HepG2 (cell line): ENCODE measurements around the gene PNN. TPM values are rescaled to one million over a fixed set of nuclear protein-coding genes. Genes with fewer than 3 reads are reported as not detected.

Experiments
- ATAC-seq: fragments of 200-7000 bp; cut with Tn5 transposase; 3 replicates; pipeline ENCODE4 v1.9.1; 2020; ENCODE audit warnings: mild to moderate bottlenecking, moderate library complexity
- BruUV-seq: library from RNA; stranded (reverse); fragments of 400-500 nt; replicated peaks from 2 replicates; lab custom pipeline; 2021; lab: Mats Ljungman, UMichigan
- CTCF ChIA-PET: fragments of 300-600 bp; formaldehyde crosslinking; extraction: SDS; loops from one replicate; lab custom pipeline; 2021; ENCODE audit warnings: low total read pairs, inconsistent platforms, low intra/inter-chr PET ratio; lab: Yijun Ruan, JAX
- POLR2A ChIA-PET: fragments of 350-600 bp; sonication (Branson Sonifier 250); formaldehyde crosslinking; loops from one replicate; lab custom pipeline; 2020; ENCODE audit warnings: antibody characterized with exemption, inconsistent platforms; lab: Yijun Ruan, JAX
- DNase-seq: peaks from one replicate; pipeline ENCODE4 v3.0.0-alpha.2; 2015; ENCODE audit warnings: low spot score
- FAIRE-seq: peaks from 3 replicates; lab custom pipeline; 2011; peaks lifted over from hg19 to GRCh38; lab: Jason Lieb, UNC
- H2AFZ ChIP-seq: one replicate; pipeline ENCODE4 v1.6.1; 2011; ENCODE audit warnings: low read length, inconsistent platforms
- H3K27ac ChIP-seq: fragments of 300-600 bp; 3 replicates; pipeline ENCODE4 v1.8.0; 2011; ENCODE audit warnings: mixed run types, mild to moderate bottlenecking, mixed read lengths, low read length, inconsistent platforms; ENCODE audit not compliant: insufficient read depth; ENCODE audit errors: extremely low read length
- H3K27me3 ChIP-seq, 2 experiments: fragments of 200-600 bp in 1 of 2; 2 replicates in 1 of 2; 3 replicates in 1 of 2; pipeline versions ENCODE4 v1.6.0 to v1.8.0; 2011; ENCODE audit warnings: low read length in 2 of 2, mild to moderate bottlenecking in 2 of 2, moderate library complexity in 2 of 2, inconsistent platforms in 1 of 2; ENCODE audit not compliant: insufficient read depth in 2 of 2, control insufficient read depth in 1 of 2
- H3K36me3 ChIP-seq, 2 experiments: fragments of 200-600 bp in 1 of 2; replicated peaks in 1 of 2; 2 replicates in 1 of 2; 3 replicates in 1 of 2; pipeline versions ENCODE4 v1.5.1 to v1.8.0; 2011; ENCODE audit warnings: low read length in 2 of 2, inconsistent platforms in 1 of 2; ENCODE audit not compliant: insufficient read depth in 2 of 2, control insufficient read depth in 1 of 2
- H3K4me1 ChIP-seq: 2 replicates; pipeline ENCODE4 v1.5.1; 2012; ENCODE audit warnings: low read length, inconsistent platforms; ENCODE audit not compliant: insufficient read depth
- H3K4me2 ChIP-seq: 2 replicates; pipeline ENCODE4 v1.6.0; 2011; ENCODE audit warnings: low read depth, low read length, inconsistent platforms
- H3K4me3 ChIP-seq, 3 experiments: fragments of 200-600 bp in 1 of 3; sonication (generic), shearing (Covaris generic) in 1 of 3; replicated peaks in 1 of 3; 2 replicates each; pipeline ENCODE4 v1.5.1; 2011 to 2016; ENCODE audit warnings: low read length in 3 of 3, inconsistent platforms in 2 of 3, low read depth in 2 of 3, mild to moderate bottlenecking in 2 of 3, control low read depth in 1 of 3, mixed read lengths in 1 of 3; ENCODE audit not compliant: insufficient read depth in 1 of 3
- H3K79me2 ChIP-seq: one replicate; pipeline ENCODE4 v1.6.1; 2011; ENCODE audit warnings: low read length, inconsistent platforms; ENCODE audit not compliant: insufficient read depth
- H3K9ac ChIP-seq: 2 replicates; pipeline ENCODE4 v1.6.0; 2011; ENCODE audit warnings: mild to moderate bottlenecking, low read depth, low read length, inconsistent platforms; ENCODE audit not compliant: insufficient read depth
- H3K9me3 ChIP-seq: 2 replicates; pipeline ENCODE4 v1.5.1; 2012; ENCODE audit warnings: mild to moderate bottlenecking, low read length
- H4K20me1 ChIP-seq: 2 replicates; pipeline ENCODE4 v1.6.0; 2011; ENCODE audit warnings: inconsistent platforms, mild to moderate bottlenecking, low read length, moderate library complexity; ENCODE audit not compliant: insufficient read depth
- CSRNP2 ChIP-seq: sonication (generic); formaldehyde crosslinking; conservative IDR thresholded peaks from 2 replicates; pipeline ENCODE4 v1.8.0; 2022; ENCODE audit warnings: low read depth, missing genetic modification reagents
- NFKB2 ChIP-seq: sonication (generic); formaldehyde crosslinking; IDR thresholded peaks from 2 replicates; pipeline ENCODE4 v1.4.0; 2020; ENCODE audit warnings: missing genetic modification reagents, borderline replicate concordance
- NRL ChIP-seq: sonication (generic); formaldehyde crosslinking; IDR thresholded peaks from 2 replicates; pipeline ENCODE4 v1.5.0; 2020; ENCODE audit warnings: missing genetic modification reagents, mild to moderate bottlenecking, moderate library complexity, borderline replicate concordance
- PRDM15 ChIP-seq: sonication (generic); formaldehyde crosslinking; IDR thresholded peaks from 2 replicates; pipeline ENCODE4 v1.4.0; 2020; ENCODE audit warnings: missing genetic modification reagents
- ZNF609 ChIP-seq: sonication (generic); formaldehyde crosslinking; IDR thresholded peaks from 2 replicates; pipeline ENCODE4 v1.4.0; 2020; ENCODE audit warnings: mild to moderate bottlenecking, missing genetic modification reagents, borderline replicate concordance
- ZNF644 ChIP-seq: IDR thresholded peaks from 2 replicates; pipeline ENCODE4 v1.6.1; 2016; ENCODE audit warnings: low read depth
- ZNF841 ChIP-seq: sonication (generic); formaldehyde crosslinking; IDR thresholded peaks from 2 replicates; pipeline ENCODE4 v1.8.1; 2023; ENCODE audit warnings: missing genetic modification reagents, borderline replicate concordance
- WGBS: methylation state at CpG from one replicate; pipeline ENCODE4 v1.1.6; 2017; ENCODE audit warnings: low lambda C conversion rate; 5-methylcytosine and 5-hydroxymethylcytosine counted together
- in situ Hi-C: cut with HindIII; loops from 2 replicates; pipeline ENCODE4 v1.10.0; 2017; ENCODE audit warnings: low pct_unique_long_range_greater_than_20kb; ENCODE audit not compliant: extremely low pct_ligation_motif_present
- intact Hi-C: fragments of 100-400 bp; cut with micrococcal nuclease; formaldehyde crosslinking; loops from one replicate; pipeline ENCODE4 v1.10.0; 2022; ENCODE audit not compliant: unreplicated experiment
- polyA plus RNA-seq, 8 experiments: library from polyadenylated mRNA; depleted of rRNA in 3 of 8; stranded (reverse) in 7 of 8; unstranded in 1 of 8; fragments of >200 nt; fragmentation: Illumina TruSeq in 4 of 8; extraction: Trizol in 4 of 8; gene quantifications; 2 replicates each; pipeline versions ENCODE4 v1.2.1 to v1.2.3, GENCODE V29; 2011 to 2016; ENCODE audit warnings: low read depth in 4 of 8, missing spikeins in 1 of 8, mixed read lengths in 1 of 8; ENCODE audit not compliant: insufficient read depth in 1 of 8
- total RNA-seq, 5 experiments: library from RNA; depleted of rRNA; stranded (reverse); fragments of >200 nt; fragmentation: Illumina TruSeq; extraction: Trizol; gene quantifications; 2 replicates each; pipeline ENCODE4 v1.2.3, GENCODE V29; 2016; ENCODE audit warnings: low read depth in 1 of 5

Gene PNN
- total and polyA plus RNA-seq, 2 of the 13 experiments (the other 11 are each of a cell fraction or from before 2014, with no cell fraction given): 58.0 to 214 TPM

- TF ChIP-seq CSRNP2 (0 out of 2 replicates have a peak, but pooled peaks have one; percentile 8), ZNF609 (CRISPR knock-in tag) (0 out of 2 replicates have a peak, but pooled peaks have one; percentile 27), ZNF644 (0 out of 2 replicates have a peak, but pooled peaks have one; percentile 16), ZNF841 (no peak), PRDM15 (CRISPR knock-in tag) (no peak), NFKB2 (CRISPR knock-in tag) (no peak), NRL (CRISPR knock-in tag) (no peak)
These were observed 53.6 kb downstream of the PNN start for GRCh38 chr14:39228509-39229221.

More at GRCh38 chr14:39228509-39229221, 53.6 kb downstream of the PNN start:
- Histone ChIP-seq H3K27me3 (peaks cover 0 to 2% of the 10 kb centered on the region in 2 experiments; a peak in 1 of 5 replicates), H3K79me2 (no peaks in the 10 kb centered on the region), H3K4me1 (peaks cover 49% of the 10 kb centered on the region), H3K9me3 (no peaks in the 10 kb centered on the region), H2AFZ (peak overlapping the region; percentile 51), H3K27ac (no peak overlapping the region), H3K9ac (no peak overlapping the region), H3K4me2 (peak overlapping the region; percentile 38), H3K4me3 (no peak overlapping the region), H4K20me1 (no peaks in the 10 kb centered on the region), H3K36me3 (no peaks in the 10 kb centered on the region)
- FAIRE-seq (no peak), DNase-seq (no peak), ATAC-seq (no peak)
- intact Hi-C loops (no loop called here), in situ Hi-C loops (no loop called here)
- no TSS peak for BruUV-seq
- ChIA-PET POLR2A (interaction anchor here (0.7 to 2.3 kb wide), 4 partner anchors 37 to 79 kb away, joined by 4 to 10 read pairs (median 4); partner anchors contain the start of gene TRAPPC6B), CTCF (no interaction called here)
- 51% methylated on average over 11 of the region's 11 CpGs for WGBS
